Panc1 (cell line): ENCODE results near the gene ATP6V0A4. TPM values are rescaled to one million over a fixed set of nuclear protein-coding genes. Genes with fewer than 3 reads are reported as not detected.

Source experiments
- ATAC-seq: fragments of 200-7000 bp; cut with Tn5 transposase; 2 replicates; pipeline ENCODE4 v1.9.1; 2020; ENCODE audit warnings: mild to moderate bottlenecking, moderate library complexity
- BruUV-seq: library from RNA; stranded (reverse); fragments of 400-500 nt; replicated peaks from 2 replicates; lab custom pipeline; 2021; lab: Mats Ljungman, UMichigan
- CTCF ChIA-PET: fragments of 300-600 bp; sonication (Branson Sonifier 250); formaldehyde crosslinking; loops from one replicate; lab custom pipeline; 2022; ENCODE audit warnings: antibody characterized with exemption; lab: Charles Lee
- POLR2A ChIA-PET: fragments of 300-600 bp; sonication (Branson Sonifier 250); formaldehyde crosslinking; loops from one replicate; lab custom pipeline; 2022; ENCODE audit warnings: antibody characterized with exemption; lab: Charles Lee
- DNase-seq: peaks from one replicate; pipeline ENCODE4 v3.0.0-alpha.2; 2010; ENCODE audit warnings: low read depth, low spot score
- H3K27ac ChIP-seq: 2 replicates; pipeline ENCODE4 v1.5.1; 2011; ENCODE audit warnings: mild to moderate bottlenecking, low read length, inconsistent platforms
- H3K27me3 ChIP-seq: fragments of 200-500 bp; sonication (Bioruptor generic); 2 replicates; pipeline ENCODE4 v1.6.0; 2014; ENCODE audit warnings: low read length, inconsistent platforms; ENCODE audit not compliant: control insufficient read depth, insufficient read depth
- H3K36me3 ChIP-seq: fragments of 200-500 bp; sonication (Bioruptor generic); 2 replicates; pipeline ENCODE4 v1.5.1; 2014; ENCODE audit warnings: inconsistent platforms, mild to moderate bottlenecking, low read length, moderate library complexity; ENCODE audit not compliant: control insufficient read depth, insufficient read depth
- H3K4me1 ChIP-seq: 2 replicates; pipeline ENCODE4 v1.5.1; 2011; ENCODE audit warnings: inconsistent platforms, mild to moderate bottlenecking, low read length, moderate library complexity; ENCODE audit not compliant: control insufficient read depth, insufficient read depth
- H3K4me3 ChIP-seq, 2 experiments: 2 replicates each; pipeline ENCODE4 v1.5.1; 2011 to 2012; ENCODE audit warnings: low read depth in 2 of 2, low read length in 2 of 2, mild to moderate bottlenecking in 2 of 2, inconsistent platforms in 1 of 2, moderate library complexity in 1 of 2
- H3K9me3 ChIP-seq: fragments of 200-500 bp; sonication (Bioruptor generic); 2 replicates; pipeline ENCODE4 v1.5.1; 2014; ENCODE audit warnings: low read depth, mild to moderate bottlenecking, inconsistent platforms, low read length, moderate library complexity; ENCODE audit not compliant: control insufficient read depth, insufficient read depth
- CTCF ChIP-seq: fragments of 450-650 bp; IDR thresholded peaks from 2 replicates; pipeline ENCODE4 v1.5.1; 2017; ENCODE audit warnings: mild to moderate bottlenecking
- POLR2AphosphoS5 ChIP-seq: IDR thresholded peaks from 2 replicates; pipeline ENCODE4 v1.6.1; 2012; ENCODE audit warnings: mild to moderate bottlenecking, low read depth, low read length, moderate library complexity
- REST ChIP-seq, 2 experiments: IDR thresholded peaks; 2 replicates each; pipeline ENCODE4 v1.6.1; 2011 to 2012; ENCODE audit warnings: low read depth in 2 of 2, control low read depth in 1 of 2, low read length in 1 of 2, mild to moderate bottlenecking in 1 of 2, moderate library complexity in 1 of 2; ENCODE audit not compliant: insufficient read depth in 1 of 2
- SIN3A ChIP-seq: IDR thresholded peaks from 2 replicates; pipeline ENCODE4 v1.6.1; 2012; ENCODE audit warnings: low read depth, mild to moderate bottlenecking, low read length, moderate library complexity, borderline replicate concordance; ENCODE audit not compliant: insufficient read depth
- TCF7L2 ChIP-seq: IDR thresholded peaks from 2 replicates; pipeline ENCODE4 v1.6.1; 2011; ENCODE audit warnings: mild to moderate bottlenecking, low read depth, low read length, inconsistent platforms
- in situ Hi-C: cut with HindIII; loops from 2 replicates; pipeline ENCODE4 v1.10.0; 2016; ENCODE audit warnings: low sequenced_read_pairs, low pct_unique_long_range_greater_than_20kb
- intact Hi-C: fragments of 100-400 bp; cut with micrococcal nuclease; formaldehyde crosslinking; loops from one replicate; pipeline ENCODE4 v1.10.0; 2022; ENCODE audit not compliant: unreplicated experiment
- total RNA-seq: library from RNA; stranded (reverse); gene quantifications from one replicate; pipeline ENCODE4 v1.2.1, GENCODE V29; 2021; ENCODE audit not compliant: unreplicated experiment

ATP6V0A4 gene
- total RNA-seq, 1 experiment from 2014 or later = 0.15 TPM

GRCh38 chr7:138804618-138805017 lies 6.6 kb upstream of the ATP6V0A4 start:
- Histone ChIP-seq H3K27ac (no peak overlapping the region), H3K4me1 (no peaks in the 10 kb centered on the region), H3K27me3 (no peaks in the 10 kb centered on the region), H3K9me3 (no peaks in the 10 kb centered on the region), H3K36me3 (no peaks in the 10 kb centered on the region), H3K4me3 (no peak overlapping the region)
- TF ChIP-seq REST (IDR thresholded peaks at IDR 0.05; ENCODE audit: insufficient read depth in 1 of 2, low read depth in 2 of 2, low read length in 1 of 2) (no peak), SIN3A (no peak), TCF7L2 (no peak), POLR2AphosphoS5 (no peak), CTCF (no peak)
- BruUV-seq = no TSS peak
- POLR2A ChIA-PET = no interaction called here
- ATAC-seq (no peak), DNase-seq (no peak)
- CTCF ChIA-PET = no interaction called here
- intact Hi-C loops = no loop called here
- in situ Hi-C loops = no loop called here

- TF ChIP-seq REST (IDR thresholded peaks at IDR 0.05; ENCODE audit: insufficient read depth in 1 of 2, low read depth in 2 of 2, low read length in 1 of 2) (no peak), CTCF (no peak), TCF7L2 (no peak), SIN3A (no peak), POLR2AphosphoS5 (no peak)
- BruUV-seq = no TSS peak
- intact Hi-C loops = no loop called here
- Histone ChIP-seq H3K27me3 (no peaks in the 10 kb centered on the region), H3K4me3 (no peak overlapping the region), H3K36me3 (no peaks in the 10 kb centered on the region), H3K27ac (no peak overlapping the region), H3K4me1 (no peaks in the 10 kb centered on the region), H3K9me3 (no peaks in the 10 kb centered on the region)
- DNase-seq (no peak), ATAC-seq (no peak)
- in situ Hi-C loops = no loop called here
- POLR2A ChIA-PET = no interaction called here
- CTCF ChIA-PET = no interaction called here
Observed at GRCh38 chr7:138802706-138803105, 4.7 kb upstream of the ATP6V0A4 start.
